Upper lobe of left lung (tissue), 6 donors: Measurements from ENCODE around the gene SPDYC. TPM values are rescaled to one million over a fixed set of nuclear protein-coding genes. Genes with fewer than 3 reads are reported as not detected.

Source experiments
- ATAC-seq, 2 donors: fragments of 200-7000 bp; cut with Tn5 transposase; one replicate each; pipeline ENCODE4 v1.9.1; 2022; ENCODE audit warnings: mild to moderate bottlenecking in 2 of 2, moderate library complexity in 2 of 2; ENCODE audit not compliant: low FRiP score in 2 of 2
- DNase-seq, 2 donors: peaks; one replicate each; pipeline ENCODE4 v3.0.0-alpha.2; 2019 to 2020
- H3K27ac ChIP-seq, 4 donors: fragments of 200-600 bp; sonication (generic); one replicate each; pipeline ENCODE4 v1.5.1; 2016 to 2019
- H3K27me3 ChIP-seq, 4 donors: fragments of 200-600 bp; sonication (generic); one replicate each; pipeline ENCODE4 v1.5.1; 2017 to 2019
- H3K36me3 ChIP-seq, 4 donors: fragments of 200-600 bp; sonication (generic); one replicate each; pipeline ENCODE4 v1.5.1; 2016 to 2019
- H3K4me1 ChIP-seq, 4 donors: fragments of 200-600 bp; sonication (generic); one replicate each; pipeline ENCODE4 v1.5.1; 2018 to 2019
- H3K4me3 ChIP-seq, 4 donors: fragments of 200-600 bp; sonication (generic); one replicate each; pipeline ENCODE4 v1.5.1; 2017 to 2019; ENCODE audit warnings: mild to moderate bottlenecking in 2 of 4, moderate library complexity in 1 of 4
- H3K9me3 ChIP-seq, 4 donors: fragments of 200-600 bp; sonication (generic); one replicate each; pipeline ENCODE4 v1.5.1; 2018 to 2019
- EP300 ChIP-seq, 4 donors: sonication (generic); formaldehyde crosslinking; IDR thresholded peaks; one replicate each; pipeline ENCODE4 v1.5.1; 2017; ENCODE audit warnings: antibody characterized with exemption in 4 of 4, control low read depth in 2 of 4
- POLR2A ChIP-seq, 4 donors: fragments of 450-650 bp; IDR thresholded peaks; one replicate each; pipeline ENCODE4 v1.5.1; 2016 to 2017; ENCODE audit warnings: antibody characterized with exemption in 4 of 4, mild to moderate bottlenecking in 2 of 4
- POLR2AphosphoS5 ChIP-seq, 2 donors: sonication (generic); formaldehyde crosslinking; IDR thresholded peaks; one replicate each; pipeline ENCODE4 v1.5.1; 2017; ENCODE audit warnings: antibody characterized with exemption in 2 of 2
- WGBS, 2 donors: methylation state at CpG; one replicate each; pipeline ENCODE4 v1.1.5; 2017 to 2018; 5-methylcytosine and 5-hydroxymethylcytosine counted together
- total RNA-seq, 6 donors: library from RNA; depleted of rRNA in 4 of 6; stranded (reverse); fragments of >200 nt in 4 of 6; gene quantifications; one replicate each; pipeline versions ENCODE4 v1.1.0 to v1.2.1, GENCODE V29; 2016 to 2021
- TF ChIP-seq, protein P1 (sequence below), 6 experiments: fragments of 450-650 bp in 4 of 6; fragments of 200-600 bp in 2 of 6; sonication (generic) in 2 of 6; IDR thresholded peaks; one replicate each; pipeline ENCODE4 v1.5.1; 2016 to 2019; ENCODE audit warnings: antibody characterized with exemption in 6 of 6
- donor health status: DM: no; HTN: no; CAD: no; lungs with moderate emphysema.
- donor health status: DM: no; HTN: yes; CAD: no; lungs with severe emphysema.

The SPDYC gene
- total RNA-seq, 6 donors from 2014 or later, result not detected

DNA sequence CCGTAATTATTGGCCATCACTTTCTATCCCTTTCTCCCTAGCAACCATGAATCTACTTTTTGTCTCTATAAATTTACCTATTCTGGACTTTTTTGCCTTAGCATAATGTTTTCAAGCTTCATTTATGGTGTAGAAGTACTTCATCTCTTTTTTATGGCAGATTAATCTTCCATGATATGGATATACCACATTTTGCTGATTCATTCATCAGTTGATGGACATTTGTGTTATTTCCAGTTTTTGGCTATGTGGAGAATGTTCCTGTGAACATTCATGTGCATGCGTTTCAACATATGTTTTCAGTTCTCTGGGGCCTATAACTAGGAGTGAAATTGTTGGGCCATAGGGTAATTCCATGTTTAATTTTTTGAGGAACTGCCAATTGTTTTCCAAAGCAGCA, 24.5 kb downstream of the SPDYC start:
- DNase-seq, result no peak
- 77 to 95% methylated on average over 2 of the region's 2 CpGs for WGBS, 2 donors
- TF ChIP-seq POLR2AphosphoS5 (IDR thresholded peaks at IDR 0.05) (no peak), POLR2A (IDR thresholded peaks at IDR 0.05) (no peak), EP300 (IDR thresholded peaks at IDR 0.05) (no peak)
- TF ChIP-seq, protein P1, sequence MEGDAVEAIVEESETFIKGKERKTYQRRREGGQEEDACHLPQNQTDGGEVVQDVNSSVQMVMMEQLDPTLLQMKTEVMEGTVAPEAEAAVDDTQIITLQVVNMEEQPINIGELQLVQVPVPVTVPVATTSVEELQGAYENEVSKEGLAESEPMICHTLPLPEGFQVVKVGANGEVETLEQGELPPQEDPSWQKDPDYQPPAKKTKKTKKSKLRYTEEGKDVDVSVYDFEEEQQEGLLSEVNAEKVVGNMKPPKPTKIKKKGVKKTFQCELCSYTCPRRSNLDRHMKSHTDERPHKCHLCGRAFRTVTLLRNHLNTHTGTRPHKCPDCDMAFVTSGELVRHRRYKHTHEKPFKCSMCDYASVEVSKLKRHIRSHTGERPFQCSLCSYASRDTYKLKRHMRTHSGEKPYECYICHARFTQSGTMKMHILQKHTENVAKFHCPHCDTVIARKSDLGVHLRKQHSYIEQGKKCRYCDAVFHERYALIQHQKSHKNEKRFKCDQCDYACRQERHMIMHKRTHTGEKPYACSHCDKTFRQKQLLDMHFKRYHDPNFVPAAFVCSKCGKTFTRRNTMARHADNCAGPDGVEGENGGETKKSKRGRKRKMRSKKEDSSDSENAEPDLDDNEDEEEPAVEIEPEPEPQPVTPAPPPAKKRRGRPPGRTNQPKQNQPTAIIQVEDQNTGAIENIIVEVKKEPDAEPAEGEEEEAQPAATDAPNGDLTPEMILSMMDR (IDR thresholded peaks at IDR 0.05), result no peak
- no peak for ATAC-seq
- H3K4me3 ChIP-seq, result no peak overlapping the region
- no peaks in the 10 kb centered on the region for H3K27me3 ChIP-seq
- H3K4me1 ChIP-seq, result no peaks in the 10 kb centered on the region
- peaks cover 9 to 93% (median 40%) of the 10 kb centered on the region in 4 donors for H3K36me3 ChIP-seq
- H3K27ac ChIP-seq, result no peak overlapping the region
- no peaks in the 10 kb centered on the region for H3K9me3 ChIP-seq

DNA sequence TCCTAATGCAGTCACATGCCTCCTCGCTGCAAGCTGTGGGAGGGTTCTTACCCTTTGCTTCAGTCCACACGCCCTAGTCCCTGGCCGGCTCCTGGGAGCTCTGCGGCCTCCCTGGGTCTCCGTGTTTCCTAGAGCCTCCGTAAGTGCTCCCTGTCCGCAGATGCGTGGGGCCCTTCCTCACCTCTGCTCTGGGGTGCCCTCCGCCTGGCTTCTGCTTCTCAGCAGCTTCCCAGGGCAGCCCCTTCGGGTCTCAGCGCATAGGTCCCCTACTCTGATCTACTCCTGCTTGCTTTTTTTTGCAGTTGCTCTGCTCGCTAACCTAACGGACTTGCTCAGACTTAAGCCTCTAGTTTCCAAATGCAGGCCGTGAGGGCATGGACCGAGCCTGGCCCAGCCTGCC, 34.1 kb downstream of the SPDYC start:
- DNase-seq, result no peak
- no peak for ATAC-seq
- no peak for TF ChIP-seq EP300 (IDR thresholded peaks at IDR 0.05)
- TF ChIP-seq POLR2AphosphoS5 (IDR thresholded peaks at IDR 0.05), result no peak
- TF ChIP-seq, protein P1 (IDR thresholded peaks at IDR 0.05), result no peak
- no peak for TF ChIP-seq POLR2A (IDR thresholded peaks at IDR 0.05)
- Histone ChIP-seq H3K9me3 (no peaks in the 10 kb centered on the region), H3K4me3 (no peak overlapping the region), H3K36me3 (peaks cover 19 to 92% (median 68%) of the 10 kb centered on the region in 4 donors), H3K4me1 (peaks cover 7 to 23% (median 12%) of the 10 kb centered on the region in 4 donors), H3K27me3 (no peaks in the 10 kb centered on the region), H3K27ac (no peak overlapping the region)
- 96 to 97% methylated on average over 15 of the region's 15 CpGs for WGBS, 2 donors

DNA sequence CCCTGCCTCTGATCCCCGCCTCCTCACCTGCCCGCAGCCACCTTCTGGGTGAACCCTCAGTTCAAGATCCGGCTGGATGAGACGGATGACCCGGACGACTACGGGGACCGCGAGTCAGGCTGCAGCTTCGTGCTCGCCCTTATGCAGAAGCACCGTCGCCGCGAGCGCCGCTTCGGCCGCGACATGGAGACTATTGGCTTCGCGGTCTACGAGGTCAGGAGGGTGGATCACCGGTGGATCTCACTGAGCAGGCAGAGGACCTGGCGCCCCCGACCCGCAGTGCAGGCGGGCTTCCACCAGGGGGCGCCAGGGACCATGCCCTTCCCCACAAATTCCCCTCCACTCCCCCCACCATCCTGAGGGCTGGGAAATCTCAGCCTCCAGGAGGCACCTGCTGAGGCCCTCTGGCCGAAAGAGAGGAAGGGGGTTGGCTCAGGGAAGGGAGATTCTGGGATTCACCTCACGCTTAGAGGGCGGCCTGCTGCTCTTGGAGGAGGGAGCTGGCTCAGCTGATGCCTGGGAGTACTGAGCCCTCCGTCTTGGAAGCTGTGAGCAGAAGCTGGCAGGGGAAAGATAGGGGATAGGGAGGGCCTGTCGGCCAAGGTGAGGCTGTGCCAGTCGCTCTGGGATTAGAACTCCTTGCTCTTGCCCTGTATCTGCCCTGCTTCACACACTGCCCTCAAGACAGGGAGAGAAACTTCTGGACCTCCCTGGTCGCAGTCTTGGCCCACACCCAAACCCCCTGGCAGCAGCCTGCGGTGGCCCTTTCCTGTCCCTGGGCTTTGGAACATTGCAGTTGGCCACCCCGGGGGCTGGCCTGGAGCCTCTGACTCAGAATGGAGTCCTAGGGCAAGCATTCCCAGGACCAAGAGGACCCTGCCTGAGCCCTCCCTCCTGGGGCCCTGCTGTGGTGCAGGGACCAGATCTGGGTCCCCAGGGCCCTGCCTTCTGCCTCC, 34.9 kb downstream of the SPDYC start:
- Histone ChIP-seq H3K4me1 (peaks cover 8 to 30% (median 16%) of the 10 kb centered on the region in 4 donors), H3K4me3 (no peak overlapping the region), H3K9me3 (no peaks in the 10 kb centered on the region), H3K36me3 (peaks cover 25 to 92% (median 72%) of the 10 kb centered on the region in 4 donors), H3K27ac (no peak overlapping the region), H3K27me3 (no peaks in the 10 kb centered on the region)
- ATAC-seq (peak; percentile 52 to 72), DNase-seq (peak; percentile 39 to 88)
- no peak for TF ChIP-seq EP300 (IDR thresholded peaks at IDR 0.05)
- TF ChIP-seq, protein P1 (IDR thresholded peaks at IDR 0.05), result peak; percentile 84 to 93 (median 88)
- TF ChIP-seq POLR2A (IDR thresholded peaks at IDR 0.05), result peak in 1 of 4 donors; percentile 5
- WGBS, 2 donors, result 70 to 86% methylated on average over 10 to 32 of the region's 38 CpGs

DNA sequence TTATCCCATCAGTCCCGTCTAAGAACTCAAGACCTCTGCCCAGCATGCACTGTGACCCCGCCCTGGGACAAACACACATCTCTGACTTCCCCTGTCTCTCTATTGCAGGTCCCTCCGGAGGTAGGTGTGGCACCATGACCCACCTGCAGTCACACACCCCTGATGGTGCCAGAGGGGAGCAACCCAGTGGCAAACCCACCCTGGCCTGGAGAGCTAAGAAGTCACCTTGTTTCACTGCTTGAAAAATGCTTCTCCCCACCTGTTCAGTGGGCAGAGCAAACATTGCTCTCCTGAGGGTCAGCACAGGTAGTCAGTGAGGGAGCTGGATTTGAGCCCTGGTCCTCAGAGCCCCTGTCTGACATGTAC, 35.6 kb downstream of the SPDYC start:
- no peaks in the 10 kb centered on the region for H3K9me3 ChIP-seq
- H3K27me3 ChIP-seq, result no peaks in the 10 kb centered on the region
- no peak overlapping the region for H3K27ac ChIP-seq
- no peak for DNase-seq
- H3K36me3 ChIP-seq, result peaks cover 32 to 92% (median 73%) of the 10 kb centered on the region in 4 donors
- TF ChIP-seq POLR2AphosphoS5 (IDR thresholded peaks at IDR 0.05) (no peak), POLR2A (IDR thresholded peaks at IDR 0.05) (no peak), EP300 (IDR thresholded peaks at IDR 0.05) (no peak)
- TF ChIP-seq, protein P1 (IDR thresholded peaks at IDR 0.05), result no peak
- 78 to 90% methylated on average over 3 of the region's 3 CpGs for WGBS, 2 donors
- H3K4me3 ChIP-seq, result no peak overlapping the region
- H3K4me1 ChIP-seq, result peaks cover 8 to 30% (median 16%) of the 10 kb centered on the region in 4 donors
- ATAC-seq, result no peak
